Fibroblast of peridontal ligament (primary cell): ENCODE results near the gene SCUBE1.

Source experiments
- DNase-seq: peaks from one replicate; pipeline ENCODE4 v3.0.0-alpha.2; 2010; ENCODE audit errors: extremely low read depth

The SCUBE1 gene

GRCh38 chr22:43343262-43343669 lies at the start of gene SCUBE1:
Gene SCUBE1 (minus strand): TSS chr22:43343372. CDS start chr22:43343261, 111 bp downstream.
- DNase-seq, result no peak

DNA sequence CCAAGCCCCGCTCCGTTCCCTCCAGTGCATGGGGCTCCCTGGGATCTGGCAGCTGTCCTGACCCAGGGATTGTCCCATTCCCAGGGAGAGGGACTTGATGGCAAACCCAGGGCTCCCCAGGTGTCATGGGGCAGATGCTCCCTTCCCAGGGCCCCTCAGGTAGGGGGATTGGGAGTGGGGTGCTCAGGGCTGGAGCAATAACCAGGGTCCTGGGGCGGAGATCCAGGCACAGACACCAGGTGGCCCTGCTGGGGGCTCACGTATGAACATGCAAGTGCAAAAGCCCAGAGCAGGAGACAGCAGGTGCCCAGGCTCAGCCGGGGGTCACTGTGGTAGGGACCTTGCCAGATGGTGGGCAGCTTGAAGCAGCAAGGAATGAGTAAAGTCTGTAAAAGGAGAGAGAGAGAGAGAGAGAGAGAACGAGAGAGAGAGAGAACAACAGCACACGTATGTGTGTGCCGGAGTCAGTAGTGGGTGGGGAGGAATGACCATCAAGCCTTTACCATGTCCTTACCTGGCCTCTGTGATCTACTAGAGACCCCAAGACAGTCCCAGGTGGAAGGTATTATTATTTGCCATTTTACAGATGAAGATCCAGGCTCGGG lies 49.3 kb upstream of the SCUBE1 start:
- no peak for DNase-seq

GRCh38 chr22:43391306-43391705 lies 48.1 kb upstream of the SCUBE1 start:
- DNase-seq, result no peak

- no peak for DNase-seq
These were observed 47.7 kb upstream of the SCUBE1 start for GRCh38 chr22:43390872-43391271.

DNA sequence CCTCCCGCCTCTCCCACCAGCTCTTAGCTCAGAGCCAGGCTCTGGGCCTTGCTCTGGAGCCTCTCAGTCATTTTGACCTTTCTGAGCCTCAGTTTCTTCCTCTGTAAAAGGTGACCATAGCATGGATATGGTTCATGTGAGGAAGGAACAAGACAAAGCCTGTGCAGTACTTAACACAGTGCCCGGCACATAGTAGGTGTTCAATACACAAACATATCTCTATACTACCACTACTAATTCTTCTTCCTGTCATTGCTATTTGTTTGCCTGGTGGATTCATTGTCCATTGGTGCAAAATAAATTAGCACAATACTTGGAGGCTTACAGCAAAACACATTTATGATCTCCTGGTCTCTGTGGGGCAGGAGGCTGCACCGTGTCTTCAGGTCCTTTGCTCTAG lies 47.0 kb upstream of the SCUBE1 start:
- DNase-seq, result no peak

DNA sequence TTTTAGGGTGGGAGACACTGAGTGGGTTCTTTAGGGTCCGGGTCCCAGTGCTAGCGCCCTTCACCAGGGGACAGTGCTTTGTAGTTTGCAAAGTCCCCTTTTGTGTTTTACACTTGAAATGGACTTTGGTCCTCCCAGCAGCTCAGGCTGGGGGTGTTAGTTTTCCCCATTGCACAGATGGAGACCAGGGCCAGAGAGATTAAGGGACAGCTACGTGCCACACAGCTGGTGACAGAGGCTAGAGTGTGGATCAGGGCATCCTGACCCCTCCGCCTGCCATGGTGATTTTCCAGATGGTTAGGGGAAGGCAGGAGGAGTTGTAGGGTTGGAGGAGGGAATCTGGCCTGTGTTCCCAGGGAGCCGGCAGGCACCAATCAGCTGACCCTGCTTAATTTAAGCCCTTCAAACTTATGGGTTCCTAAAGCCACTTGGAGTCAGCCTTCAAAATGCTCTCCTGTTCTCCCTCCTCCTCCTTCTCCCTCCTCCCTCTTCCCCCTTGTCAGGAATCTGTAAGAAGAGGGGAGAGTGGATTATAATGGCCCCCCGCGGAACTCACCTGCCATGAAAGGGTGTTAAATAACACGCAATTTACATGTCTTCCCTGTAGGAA lies 46.2 kb upstream of the SCUBE1 start:
- no peak for DNase-seq

- peak; percentile 54 for DNase-seq
These were observed 45.3 kb upstream of the SCUBE1 start for GRCh38 chr22:43388420-43388851.

DNA sequence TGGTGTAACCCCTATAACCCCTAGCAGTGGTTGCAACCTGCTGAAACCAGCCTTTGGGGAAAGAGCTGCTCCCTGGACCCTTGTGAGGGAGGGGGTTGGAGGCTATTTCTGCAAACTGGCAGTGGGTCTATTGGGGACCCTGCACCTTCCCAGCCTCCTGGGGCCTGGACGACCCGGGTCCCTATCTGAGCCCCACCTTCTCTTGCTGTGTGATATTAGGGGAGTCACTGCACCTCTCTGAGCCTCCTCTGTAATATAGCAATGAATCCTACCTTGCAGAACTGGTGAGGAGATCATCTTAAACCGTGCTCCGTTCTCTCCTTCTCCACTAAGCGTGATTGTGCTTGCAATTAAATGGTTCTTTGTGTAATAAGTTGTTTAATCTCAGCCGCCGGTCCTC lies 44.6 kb upstream of the SCUBE1 start:
- no peak for DNase-seq

- DNase-seq, result peak; percentile 65
These were observed 42.8 kb upstream of the SCUBE1 start for GRCh38 chr22:43385770-43386641.

GRCh38 chr22:43384863-43385262 lies 41.7 kb upstream of the SCUBE1 start:
- DNase-seq, result no peak

DNA sequence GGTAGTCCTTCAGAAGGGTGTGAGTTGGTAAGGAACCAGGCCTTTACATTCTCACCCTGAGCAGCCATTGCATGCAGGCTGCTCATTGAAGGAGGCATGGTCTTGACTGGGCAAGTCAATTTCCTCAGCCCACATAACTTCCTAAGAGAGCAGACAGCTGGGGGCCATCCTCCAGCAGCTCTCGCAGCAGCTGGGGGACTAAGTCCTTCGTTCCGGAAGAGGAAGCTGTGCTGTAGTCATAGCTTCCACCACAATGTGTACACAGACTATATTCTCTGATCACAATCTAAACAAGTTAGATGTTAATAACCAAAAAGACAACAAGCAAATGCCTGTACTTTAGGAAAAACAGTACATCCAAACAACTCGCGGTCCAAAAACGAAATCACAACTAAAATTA lies 38.5 kb upstream of the SCUBE1 start:
- DNase-seq, result no peak

GRCh38 chr22:43377896-43378704 lies 34.9 kb upstream of the SCUBE1 start:
- no peak for DNase-seq

GRCh38 chr22:43377548-43377895 lies 34.4 kb upstream of the SCUBE1 start:
- no peak for DNase-seq

- no peak for DNase-seq
These were observed 33.8 kb upstream of the SCUBE1 start for GRCh38 chr22:43376765-43377547.

DNA sequence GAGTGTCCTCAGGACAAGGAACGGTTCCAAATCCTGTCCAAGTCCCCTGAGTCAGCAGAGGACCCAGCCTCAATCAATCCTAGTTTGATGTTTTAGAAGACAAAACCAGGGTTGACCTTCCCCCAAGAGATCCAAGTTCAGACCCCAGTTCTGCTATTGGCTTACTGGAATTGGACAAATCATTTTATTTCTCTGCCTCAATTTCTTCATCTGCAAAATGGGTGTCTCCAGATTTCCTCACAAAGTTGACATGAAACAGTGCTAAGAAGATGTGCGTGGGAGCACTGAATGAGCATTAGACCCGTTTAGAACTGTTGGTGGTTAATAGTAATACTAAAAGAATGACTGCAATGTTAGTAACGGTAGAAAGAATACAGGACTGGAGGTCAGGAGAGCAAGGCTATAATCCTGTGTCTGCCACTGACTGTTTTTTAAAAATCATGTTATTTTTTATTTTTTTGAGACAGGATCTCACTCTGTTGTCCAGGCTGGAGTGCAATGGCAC lies 32.8 kb upstream of the SCUBE1 start:
- no peak for DNase-seq

DNA sequence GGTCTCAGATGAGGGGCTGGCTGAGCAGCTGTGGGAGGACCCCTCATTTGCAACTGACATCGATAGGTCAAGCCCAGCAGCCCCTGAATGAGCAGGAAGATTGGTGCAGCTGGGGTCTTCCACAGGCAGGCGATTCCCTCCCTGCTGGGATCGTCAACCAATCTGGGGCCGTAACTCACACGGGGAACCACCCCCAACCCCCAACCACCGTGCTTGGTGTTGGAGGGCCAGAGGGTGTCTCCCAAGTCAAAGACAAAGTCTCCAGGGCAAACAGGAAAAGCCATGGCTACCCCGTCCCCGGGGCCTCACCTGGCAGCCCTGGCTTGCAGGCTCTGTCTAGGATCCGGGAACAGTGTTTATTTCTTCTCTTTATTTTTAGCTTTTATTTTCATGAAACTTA lies 26.9 kb upstream of the SCUBE1 start:
- no peak for DNase-seq

- DNase-seq, result no peak
These were observed 22.7 kb upstream of the SCUBE1 start for GRCh38 chr22:43365715-43366440.

- no peak for DNase-seq
These were observed 20.9 kb upstream of the SCUBE1 start for GRCh38 chr22:43364169-43364435.

- no peak for DNase-seq
These were observed 20.4 kb upstream of the SCUBE1 start for GRCh38 chr22:43363315-43364168.

GRCh38 chr22:43360576-43360975 lies 17.4 kb upstream of the SCUBE1 start:
- DNase-seq, result no peak
